CD4-positive, alpha-beta T cell treated with Interleukin-17A for 4 hours (primary cell): ENCODE measurements around the gene PRDX3.

Experiments used
- DNase-seq: peaks from one replicate; pipeline ENCODE4 v3.0.0-alpha.2; 2020; ENCODE audit warnings: mixed read lengths

PRDX3 gene

DNA sequence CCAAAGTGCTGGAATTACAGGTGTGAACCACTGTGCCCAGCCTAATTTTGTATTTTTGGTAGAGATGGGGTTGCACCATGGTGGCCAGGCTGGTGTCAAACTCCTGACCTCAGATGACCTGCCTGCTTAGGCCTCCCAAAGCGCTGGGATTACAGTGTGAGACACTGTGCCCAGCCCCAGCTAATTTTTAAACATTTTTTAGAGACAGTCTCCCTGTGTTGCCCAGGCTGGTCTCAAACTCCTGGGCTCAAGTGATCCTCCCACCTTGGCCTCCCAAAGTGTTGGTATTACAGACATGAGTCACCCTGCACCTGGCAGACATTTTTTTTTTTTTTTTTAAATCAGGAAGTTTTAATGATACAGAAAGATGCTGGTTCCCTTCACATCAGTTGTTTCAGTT is 59.2 kb downstream of the PRDX3 start:
- no peak for DNase-seq

DNA sequence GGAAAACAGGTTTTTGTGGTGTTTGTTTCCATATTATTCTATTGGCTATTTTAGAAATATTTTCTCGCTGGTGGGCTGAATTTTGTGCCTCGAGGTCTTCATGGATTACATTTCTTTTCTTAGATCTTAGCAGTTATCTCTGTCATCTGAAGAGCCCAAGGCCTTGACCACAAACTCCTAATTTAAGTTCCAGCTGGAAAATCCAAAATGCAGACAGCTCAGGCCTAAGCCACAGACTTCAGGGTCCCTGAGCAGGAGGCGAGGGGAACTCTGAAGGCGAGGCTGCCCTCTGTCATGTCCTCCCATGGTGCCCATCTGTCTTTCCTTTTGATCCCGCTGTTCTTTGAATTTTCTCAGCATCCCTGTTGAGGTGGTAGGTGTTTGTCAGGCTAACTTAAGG is 60.4 kb downstream of the PRDX3 start:
- DNase-seq = no peak
